Cardiac muscle cell (in vitro differentiated cells and primary cell): ENCODE results near the gene KRAS. TPM values are rescaled to one million over a fixed set of nuclear protein-coding genes. Genes with fewer than 3 reads are reported as not detected.
A peak's percentile ranks its signal among the peaks of the same experiment; 100 is the strongest.

Source experiments
- DNase-seq, 2 donors: peaks; one replicate each; pipeline versions ENCODE4 v3.0.0 to v3.0.0-alpha.2; 2010 to 2017; ENCODE audit warnings: low read depth in 1 of 2, low spot score in 1 of 2
- H3K27ac ChIP-seq: fragments of 200-600 bp; sonication (generic); 2 replicates; pipeline ENCODE4 v1.5.1; 2016
- H3K27me3 ChIP-seq: fragments of 200-600 bp; sonication (generic); 2 replicates; pipeline ENCODE4 v1.6.0; 2016; ENCODE audit warnings: control low read depth
- H3K36me3 ChIP-seq: fragments of 200-600 bp; sonication (generic); 2 replicates; pipeline ENCODE4 v1.5.1; 2016; ENCODE audit warnings: control low read depth
- H3K4me1 ChIP-seq: fragments of 200-600 bp; sonication (generic); 2 replicates; pipeline ENCODE4 v1.8.1; 2017; ENCODE audit warnings: low read depth, mild to moderate bottlenecking, mixed run types
- H3K4me3 ChIP-seq: fragments of 200-600 bp; sonication (generic); 2 replicates; pipeline ENCODE4 v1.5.1; 2016; ENCODE audit warnings: mild to moderate bottlenecking
- H3K9me3 ChIP-seq: fragments of 200-600 bp; sonication (generic); 2 replicates; pipeline ENCODE4 v1.5.1; 2017; ENCODE audit warnings: low read depth, mild to moderate bottlenecking, control low read depth
- polyA plus RNA-seq: library from polyadenylated mRNA; unstranded; fragments of >200 nt; fragmentation: Nextera tagmentation; extraction: Ambion mirVana; gene quantifications from 2 replicates; pipeline ENCODE4 v1.2.1, GENCODE V29; 2016
- total RNA-seq: library from RNA; depleted of rRNA; stranded (reverse); fragments of >200 nt; gene quantifications from 2 replicates; pipeline ENCODE4 v1.2.3, GENCODE V29; 2016
- TF ChIP-seq, protein P1 (sequence below): IDR thresholded peaks from 2 replicates; pipeline ENCODE4 v1.5.1; 2012; ENCODE audit warnings: low read depth, mild to moderate bottlenecking, low read length

The KRAS gene
- total and polyA plus RNA-seq, 2 experiments from 2014 or later: 13.9 to 30.4 TPM

DNA sequence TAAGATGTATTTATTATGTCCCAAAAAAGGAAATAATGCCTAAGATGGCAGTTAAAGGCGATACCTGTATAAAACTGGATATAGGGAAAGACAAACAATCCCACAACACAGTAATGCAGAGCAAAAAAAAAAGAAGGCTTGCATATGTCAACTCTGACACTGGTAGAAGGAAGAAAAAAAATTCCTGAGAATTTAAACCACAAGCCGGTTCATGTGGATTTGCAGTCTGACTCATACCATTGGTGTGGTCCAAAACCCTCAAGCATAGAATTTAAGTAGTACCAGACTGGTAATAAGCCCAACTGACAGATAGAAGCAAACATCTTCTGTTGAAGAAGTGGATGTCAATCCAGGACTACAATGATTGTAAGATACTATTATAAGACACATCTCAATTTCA, 62.9 kb downstream of the KRAS start:
- no peaks in the 10 kb centered on the region for H3K27me3 ChIP-seq
- no peaks in the 10 kb centered on the region for H3K4me1 ChIP-seq
- H3K36me3 ChIP-seq: no peaks in the 10 kb centered on the region
- H3K9me3 ChIP-seq: no peaks in the 10 kb centered on the region
- TF ChIP-seq, protein P1, sequence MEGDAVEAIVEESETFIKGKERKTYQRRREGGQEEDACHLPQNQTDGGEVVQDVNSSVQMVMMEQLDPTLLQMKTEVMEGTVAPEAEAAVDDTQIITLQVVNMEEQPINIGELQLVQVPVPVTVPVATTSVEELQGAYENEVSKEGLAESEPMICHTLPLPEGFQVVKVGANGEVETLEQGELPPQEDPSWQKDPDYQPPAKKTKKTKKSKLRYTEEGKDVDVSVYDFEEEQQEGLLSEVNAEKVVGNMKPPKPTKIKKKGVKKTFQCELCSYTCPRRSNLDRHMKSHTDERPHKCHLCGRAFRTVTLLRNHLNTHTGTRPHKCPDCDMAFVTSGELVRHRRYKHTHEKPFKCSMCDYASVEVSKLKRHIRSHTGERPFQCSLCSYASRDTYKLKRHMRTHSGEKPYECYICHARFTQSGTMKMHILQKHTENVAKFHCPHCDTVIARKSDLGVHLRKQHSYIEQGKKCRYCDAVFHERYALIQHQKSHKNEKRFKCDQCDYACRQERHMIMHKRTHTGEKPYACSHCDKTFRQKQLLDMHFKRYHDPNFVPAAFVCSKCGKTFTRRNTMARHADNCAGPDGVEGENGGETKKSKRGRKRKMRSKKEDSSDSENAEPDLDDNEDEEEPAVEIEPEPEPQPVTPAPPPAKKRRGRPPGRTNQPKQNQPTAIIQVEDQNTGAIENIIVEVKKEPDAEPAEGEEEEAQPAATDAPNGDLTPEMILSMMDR: no peak
- no peak overlapping the region for H3K4me3 ChIP-seq
- peak in 1 of 2 donors; percentile 80 for DNase-seq
- H3K27ac ChIP-seq: no peak overlapping the region

DNA sequence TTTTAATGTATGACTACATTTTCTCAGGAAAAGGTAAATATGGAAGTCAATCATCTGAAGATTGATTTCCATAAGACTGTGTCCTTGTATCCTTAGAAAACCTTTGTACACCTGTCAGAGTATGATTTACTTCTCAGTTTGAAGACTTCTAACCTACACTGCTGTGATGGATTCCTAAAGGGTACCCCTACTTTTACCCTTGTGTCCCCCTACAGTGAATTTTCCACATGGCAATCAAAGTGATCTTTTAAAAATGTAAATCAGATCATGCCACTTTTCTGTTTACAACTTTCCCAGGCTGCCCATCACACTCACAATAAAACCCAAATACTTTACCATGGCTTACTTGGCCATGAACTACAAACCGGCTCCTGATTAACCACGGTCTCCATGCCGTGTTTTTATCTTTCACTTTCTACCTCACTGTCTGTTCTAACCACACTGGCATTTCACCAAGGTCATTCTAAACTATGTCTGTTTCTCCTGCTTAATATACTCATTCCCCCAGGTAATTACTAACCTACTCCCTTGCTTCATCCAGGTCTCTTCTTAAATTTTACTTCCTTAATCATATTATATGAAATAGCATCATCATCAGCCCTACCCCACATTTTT, 63.8 kb downstream of the KRAS start:
- Histone ChIP-seq H3K27ac (no peak overlapping the region), H3K36me3 (no peaks in the 10 kb centered on the region), H3K9me3 (no peaks in the 10 kb centered on the region), H3K27me3 (no peaks in the 10 kb centered on the region), H3K4me3 (no peak overlapping the region), H3K4me1 (no peaks in the 10 kb centered on the region)
- no peak for DNase-seq
- TF ChIP-seq, protein P1: no peak

DNA sequence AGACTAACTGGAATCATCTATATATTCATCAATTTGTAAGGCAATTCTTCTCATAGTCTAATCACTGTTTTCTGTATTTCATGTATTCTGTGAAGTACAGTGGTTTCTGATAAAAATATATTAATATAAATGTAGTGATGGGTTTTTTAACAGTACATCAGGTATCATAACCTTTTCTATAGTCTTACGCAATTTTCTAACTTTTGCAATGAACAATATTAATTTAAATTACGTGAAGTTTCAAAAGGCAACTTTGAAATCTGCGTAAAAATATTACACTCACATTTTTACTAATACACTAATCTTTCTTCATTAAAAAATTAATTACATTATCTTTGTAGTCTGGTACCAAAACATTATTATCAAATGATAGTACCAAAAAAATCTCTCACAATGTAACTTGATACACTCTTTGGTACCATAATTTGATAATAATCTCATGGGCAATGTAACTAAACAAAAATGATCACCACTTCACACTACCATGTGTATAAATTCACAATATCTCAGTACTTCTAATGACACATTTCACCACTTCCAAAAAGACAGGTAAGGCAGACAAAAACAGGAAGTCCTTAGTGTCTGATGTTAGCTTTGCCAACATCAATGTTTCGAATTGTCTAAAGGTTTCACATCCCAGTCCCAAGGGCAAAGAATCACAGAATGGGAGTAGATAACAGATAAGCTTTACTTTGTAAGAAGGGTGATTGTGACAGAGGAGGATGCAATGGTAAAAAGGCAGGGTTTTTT, 64.5 kb downstream of the KRAS start:
- no peaks in the 10 kb centered on the region for H3K9me3 ChIP-seq
- no peaks in the 10 kb centered on the region for H3K36me3 ChIP-seq
- H3K27me3 ChIP-seq: no peaks in the 10 kb centered on the region
- no peak overlapping the region for H3K4me3 ChIP-seq
- DNase-seq: no peak
- TF ChIP-seq, protein P1: no peak
- no peaks in the 10 kb centered on the region for H3K4me1 ChIP-seq
- no peak overlapping the region for H3K27ac ChIP-seq

DNA sequence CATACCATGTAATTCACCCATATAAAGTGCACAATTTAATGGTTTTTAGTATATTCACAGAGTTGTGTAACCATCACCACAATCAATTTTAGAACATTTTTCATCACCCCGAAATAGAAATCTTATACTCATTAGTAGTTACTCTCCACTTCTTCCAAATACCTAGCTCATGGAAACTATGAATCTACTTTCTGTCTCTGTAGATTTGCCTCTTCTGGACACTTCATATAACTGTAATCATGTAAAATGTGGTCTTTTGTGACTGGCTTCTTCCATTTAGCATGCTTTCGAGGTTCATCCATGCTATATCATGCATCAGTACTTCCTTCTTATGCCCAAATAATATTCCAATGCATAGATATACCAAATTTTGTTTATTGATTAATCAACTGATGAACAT, 66.6 kb downstream of the KRAS start:
- no peak overlapping the region for H3K27ac ChIP-seq
- TF ChIP-seq, protein P1: no peak
- DNase-seq: no peak
- H3K4me3 ChIP-seq: no peak overlapping the region
- H3K27me3 ChIP-seq: no peaks in the 10 kb centered on the region
- no peaks in the 10 kb centered on the region for H3K4me1 ChIP-seq
- H3K36me3 ChIP-seq: no peaks in the 10 kb centered on the region
- H3K9me3 ChIP-seq: no peaks in the 10 kb centered on the region

DNA sequence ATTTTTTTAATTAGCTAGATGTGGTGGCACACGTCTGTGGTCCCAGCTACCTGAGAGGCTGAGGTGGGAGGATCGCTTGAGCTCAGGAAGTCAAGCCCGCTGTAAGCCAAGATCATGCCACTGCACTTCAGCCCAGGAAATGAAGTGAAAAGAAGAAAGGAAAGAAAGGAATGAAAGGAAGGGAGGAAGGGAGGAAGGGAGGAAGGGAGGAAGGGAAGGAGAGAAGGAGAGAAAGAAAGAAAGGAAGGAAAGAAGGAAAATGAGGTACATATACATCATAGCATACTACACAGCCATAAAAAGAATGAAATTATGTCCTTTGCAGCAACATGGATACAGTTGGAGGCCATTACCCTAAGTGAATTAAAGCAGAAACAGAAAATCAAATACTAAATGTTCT, 68.0 kb downstream of the KRAS start:
- Histone ChIP-seq H3K4me1 (no peaks in the 10 kb centered on the region), H3K9me3 (no peaks in the 10 kb centered on the region), H3K27me3 (no peaks in the 10 kb centered on the region), H3K4me3 (no peak overlapping the region), H3K27ac (no peak overlapping the region), H3K36me3 (no peaks in the 10 kb centered on the region)
- TF ChIP-seq, protein P1: no peak
- DNase-seq: no peak
